Activated effector memory CD4-positive, alpha-beta T cell treated with Interleukin-2 at 50 U/mL for 16 hours (primary cell): ENCODE data around the gene NCOA3.

ENCODE experiments used
- DNase-seq: peaks from one replicate; pipeline ENCODE4 v3.0.0-alpha.2; 2020

NCOA3 gene

DNA sequence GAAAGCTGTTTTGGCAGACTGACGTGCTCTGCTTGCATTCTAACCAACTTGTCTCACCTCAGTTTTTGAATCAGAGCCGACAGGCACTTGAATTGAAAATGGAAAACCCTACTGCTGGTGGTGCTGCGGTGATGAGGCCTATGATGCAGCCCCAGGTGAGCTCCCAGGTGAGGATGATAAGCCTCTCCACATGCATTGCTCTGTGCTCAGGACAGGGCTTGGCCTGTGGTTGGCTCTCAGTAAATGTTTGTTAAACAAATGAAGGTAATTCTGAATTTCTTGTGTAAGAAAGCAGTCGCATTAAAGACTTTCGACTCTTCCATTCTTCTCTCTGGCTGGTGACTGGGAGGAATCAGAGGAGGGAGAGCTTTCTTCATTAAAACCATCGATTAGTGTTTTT lies 147.3 kb downstream of the NCOA3 start:
- DNase-seq: no peak

DNA sequence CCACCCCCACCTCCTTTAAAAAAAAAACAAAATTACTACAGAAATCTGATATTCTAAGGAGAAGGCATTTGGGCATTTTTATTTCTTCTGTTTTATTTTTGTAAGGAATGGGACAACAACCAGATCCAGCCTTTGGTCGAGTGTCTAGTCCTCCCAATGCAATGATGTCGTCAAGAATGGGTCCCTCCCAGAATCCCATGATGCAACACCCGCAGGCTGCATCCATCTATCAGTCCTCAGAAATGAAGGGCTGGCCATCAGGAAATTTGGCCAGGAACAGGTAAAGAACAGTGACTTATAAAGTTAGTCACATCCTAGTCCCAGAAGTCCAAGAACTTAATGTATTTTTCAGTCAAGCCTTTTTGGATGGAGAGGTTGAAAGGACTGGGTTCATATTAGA lies 150.6 kb downstream of the NCOA3 start:
- no peak for DNase-seq

DNA sequence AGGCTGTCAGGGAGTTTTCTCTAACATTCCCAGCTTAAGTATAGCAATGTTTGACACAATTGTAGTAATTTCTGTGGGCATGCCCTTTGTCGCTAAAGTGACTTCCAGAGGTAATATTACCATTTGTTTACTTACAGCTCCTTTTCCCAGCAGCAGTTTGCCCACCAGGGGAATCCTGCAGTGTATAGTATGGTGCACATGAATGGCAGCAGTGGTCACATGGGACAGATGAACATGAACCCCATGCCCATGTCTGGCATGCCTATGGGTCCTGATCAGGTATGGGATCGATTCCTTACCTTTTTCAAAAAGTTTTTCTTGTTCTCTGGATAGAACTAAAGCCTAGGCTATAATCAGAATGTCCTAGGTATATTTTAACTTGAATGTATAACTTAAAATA lies 151.1 kb downstream of the NCOA3 start:
- DNase-seq: no peak

DNA sequence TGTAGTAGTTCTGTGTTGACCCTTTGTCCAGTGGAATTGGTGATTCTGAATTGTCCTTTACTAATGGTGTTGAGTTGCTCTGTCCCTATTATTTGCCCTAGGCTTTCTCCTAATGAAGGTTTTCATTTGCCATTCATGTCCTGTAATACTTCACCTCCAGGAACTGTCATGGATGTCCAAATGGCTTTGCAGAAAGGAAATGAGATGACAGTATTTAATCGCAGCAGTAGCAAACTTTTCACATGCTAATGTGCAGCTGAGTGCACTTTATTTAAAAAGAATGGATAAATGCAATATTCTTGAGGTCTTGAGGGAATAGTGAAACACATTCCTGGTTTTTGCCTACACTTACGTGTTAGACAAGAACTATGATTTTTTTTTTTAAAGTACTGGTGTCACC lies 152.2 kb downstream of the NCOA3 start:
- DNase-seq: no peak

DNA sequence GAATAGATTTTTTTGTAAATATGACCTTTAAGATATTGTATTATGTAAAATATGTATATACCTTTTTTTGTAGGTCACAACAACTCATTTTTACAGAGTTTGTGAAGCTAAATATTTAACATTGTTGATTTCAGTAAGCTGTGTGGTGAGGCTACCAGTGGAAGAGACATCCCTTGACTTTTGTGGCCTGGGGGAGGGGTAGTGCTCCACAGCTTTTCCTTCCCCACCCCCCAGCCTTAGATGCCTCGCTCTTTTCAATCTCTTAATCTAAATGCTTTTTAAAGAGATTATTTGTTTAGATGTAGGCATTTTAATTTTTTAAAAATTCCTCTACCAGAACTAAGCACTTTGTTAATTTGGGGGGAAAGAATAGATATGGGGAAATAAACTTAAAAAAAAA lies 152.7 kb downstream of the NCOA3 start:
- no peak for DNase-seq

DNA sequence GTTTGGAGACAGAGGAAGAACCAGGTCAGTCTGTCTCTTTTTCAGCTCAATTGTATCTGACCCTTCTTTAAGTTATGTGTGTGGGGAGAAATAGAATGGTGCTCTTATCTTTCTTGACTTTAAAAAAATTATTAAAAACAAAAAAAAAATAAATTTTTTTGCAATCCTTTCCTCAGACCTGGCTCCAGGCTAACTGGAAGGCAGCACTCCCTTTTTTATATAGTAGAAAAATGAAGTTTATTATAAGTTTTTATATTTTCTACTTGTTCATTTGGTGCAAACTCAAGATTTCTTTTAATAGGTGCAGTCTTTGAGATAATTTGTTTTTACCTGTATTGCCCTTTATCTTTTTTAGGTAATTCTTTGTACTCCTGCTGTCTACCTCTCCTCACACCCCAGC lies 153.9 kb downstream of the NCOA3 start:
- no peak for DNase-seq

DNA sequence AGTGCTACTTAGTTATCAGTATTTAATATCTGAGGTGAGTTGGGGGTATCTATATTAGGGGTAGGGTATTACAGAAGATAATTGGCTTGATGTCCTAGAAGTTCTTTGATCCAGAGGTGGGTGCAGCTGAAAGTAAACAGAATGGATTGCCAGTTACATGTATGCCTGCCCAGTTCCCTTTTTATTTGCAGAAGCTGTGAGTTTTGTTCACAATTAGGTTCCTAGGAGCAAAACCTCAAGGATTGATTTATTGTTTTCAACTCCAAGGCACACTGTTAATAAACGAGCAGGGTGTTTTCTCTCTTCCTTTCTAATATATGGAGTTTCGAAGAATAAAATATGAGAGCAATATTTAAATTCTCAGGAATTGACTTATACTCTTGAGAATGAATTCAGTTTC lies 154.6 kb downstream of the NCOA3 start:
- DNase-seq: no peak

DNA sequence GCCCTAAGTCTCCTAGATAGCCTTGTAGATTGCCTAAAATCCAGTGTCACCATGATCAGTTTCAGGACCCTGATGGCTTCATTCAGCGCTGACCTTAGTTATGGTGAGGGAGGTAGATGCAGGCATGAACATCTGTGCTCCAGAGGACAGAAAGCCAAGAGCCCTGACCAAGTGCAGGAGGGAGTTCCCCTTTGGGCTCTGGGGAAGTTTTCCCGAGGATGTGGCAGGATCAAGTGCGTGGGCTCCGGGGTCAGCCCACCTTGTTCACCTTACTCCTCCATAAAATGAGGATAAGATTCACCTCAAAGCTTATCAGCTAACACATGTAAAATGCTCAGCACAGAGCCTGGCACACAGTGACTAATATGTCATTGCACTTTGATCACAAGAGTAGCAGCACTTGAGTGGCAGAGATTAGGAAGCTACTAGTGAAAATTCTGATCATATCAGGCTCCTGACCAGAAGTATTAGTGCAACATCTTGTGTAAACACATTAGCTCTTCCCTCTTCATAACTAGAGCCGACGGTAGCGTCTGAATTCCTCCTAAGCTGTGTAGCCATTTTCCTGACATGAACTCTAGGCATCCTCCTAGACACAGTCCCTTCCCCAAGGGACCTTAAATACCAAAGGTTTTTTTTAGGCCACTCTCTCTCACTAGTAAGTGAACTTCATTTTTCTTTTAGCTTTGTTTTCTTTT lies 158.4 kb downstream of the NCOA3 start:
- no peak for DNase-seq

DNA sequence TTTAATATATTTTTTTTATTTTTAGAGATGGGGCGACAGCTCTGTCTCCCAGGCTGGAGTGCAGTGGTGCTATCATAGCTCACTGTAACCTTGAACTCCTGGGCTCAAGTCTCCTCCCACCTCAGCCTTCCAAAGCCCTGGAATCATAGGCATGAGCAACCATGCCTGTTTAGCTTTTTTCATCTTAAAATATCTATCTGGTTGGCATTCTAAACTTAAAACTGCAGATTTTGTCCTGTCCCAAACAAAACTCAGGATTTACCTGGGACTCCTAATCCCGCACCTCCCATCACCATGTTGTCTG lies 158.9 kb downstream of the NCOA3 start:
- no peak for DNase-seq

DNA sequence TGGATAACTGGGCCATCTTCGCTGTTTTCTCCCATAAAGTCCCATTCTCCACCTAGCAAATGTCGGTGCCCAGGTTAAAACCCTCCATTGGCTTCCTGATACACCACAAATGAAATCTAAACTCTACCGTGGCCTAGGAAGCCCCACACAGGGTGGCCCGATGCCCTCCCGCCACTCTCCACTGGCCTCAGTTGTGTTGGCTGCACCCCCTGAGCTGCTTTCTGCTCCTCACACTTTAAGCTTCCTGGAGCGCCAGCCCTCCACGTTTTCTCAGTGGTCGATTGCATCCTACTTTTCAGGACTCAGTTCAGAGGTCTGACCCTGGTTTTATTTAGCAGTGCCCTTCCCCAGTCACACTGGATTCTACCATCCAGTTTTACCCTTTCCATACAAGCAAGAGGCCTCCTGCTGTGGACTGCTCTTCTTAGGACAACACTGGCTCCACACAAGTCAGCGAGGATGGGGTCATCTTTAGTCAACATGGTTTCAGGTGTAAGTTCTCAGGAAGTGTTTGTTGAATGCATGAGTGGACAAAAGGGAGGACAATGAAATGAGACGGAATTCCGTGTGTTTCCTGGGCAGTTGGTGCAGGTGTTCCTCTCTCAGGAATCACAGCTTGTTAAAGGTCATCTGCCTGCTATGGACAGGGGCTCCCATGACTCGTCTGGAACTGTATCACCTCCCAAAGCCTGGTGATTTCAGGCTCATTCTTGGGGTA lies 159.5 kb downstream of the NCOA3 start:
- DNase-seq: no peak

DNA sequence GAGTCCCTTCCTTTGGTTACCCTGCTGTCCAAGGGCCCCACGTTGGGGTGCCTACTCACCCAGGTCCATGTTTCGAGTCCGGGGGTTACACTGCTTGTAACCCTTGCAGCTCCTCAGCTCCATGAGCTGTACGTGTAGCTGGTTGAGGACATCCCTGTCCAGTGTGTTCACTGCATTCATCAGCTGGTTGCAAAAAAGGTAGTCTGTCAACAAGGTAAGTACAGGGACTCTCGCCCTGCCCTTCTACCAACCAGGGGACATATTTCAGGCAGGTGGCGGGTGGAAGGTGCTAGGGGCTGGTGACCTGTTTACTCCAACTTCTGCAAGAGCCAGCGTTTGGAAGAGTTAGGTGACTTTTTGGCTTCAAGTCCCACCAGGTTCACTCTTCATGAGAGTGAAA lies 160.0 kb downstream of the NCOA3 start:
- DNase-seq: no peak

DNA sequence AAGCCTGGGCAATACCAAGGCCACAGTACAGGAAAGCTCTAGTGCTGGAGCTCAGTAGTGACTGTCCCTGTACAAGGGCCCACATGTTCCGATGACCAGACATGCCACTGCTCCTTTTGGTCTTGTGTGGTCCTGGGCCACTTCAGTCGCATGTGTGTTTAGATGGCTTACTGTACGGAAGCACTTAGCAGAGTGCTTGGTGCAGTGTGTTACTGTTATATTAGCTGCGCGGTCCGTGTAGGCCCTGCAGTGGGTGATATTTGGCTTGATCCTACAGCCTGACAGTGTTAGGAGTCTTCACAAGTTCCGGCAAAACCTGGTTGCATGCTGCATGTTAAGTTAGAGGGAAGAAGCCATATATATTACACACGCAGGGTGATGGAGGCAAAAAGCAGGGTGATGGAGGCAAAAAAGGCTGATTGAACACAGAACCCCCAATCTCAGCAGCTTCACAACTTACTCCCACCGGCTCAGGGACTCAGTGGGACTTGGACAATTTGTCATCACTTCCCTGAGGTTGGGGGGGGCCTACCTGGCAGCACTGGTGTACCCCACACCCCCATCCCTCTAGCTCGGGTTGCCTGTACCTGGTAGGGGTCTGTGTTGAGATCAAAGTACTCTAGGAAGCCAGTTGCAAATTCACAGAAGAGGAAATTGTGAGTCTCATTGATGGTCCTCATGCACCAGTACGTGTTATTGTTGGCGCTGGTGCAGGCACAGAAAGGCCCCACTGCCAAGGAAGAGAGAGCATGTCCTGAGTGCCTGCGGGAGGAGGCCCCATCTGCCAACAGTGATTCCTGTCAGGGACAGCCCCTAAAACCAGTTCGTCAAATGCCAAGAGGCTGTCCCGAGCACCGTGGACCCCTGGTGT lies 161.0 kb downstream of the NCOA3 start:
- no peak for DNase-seq

DNA sequence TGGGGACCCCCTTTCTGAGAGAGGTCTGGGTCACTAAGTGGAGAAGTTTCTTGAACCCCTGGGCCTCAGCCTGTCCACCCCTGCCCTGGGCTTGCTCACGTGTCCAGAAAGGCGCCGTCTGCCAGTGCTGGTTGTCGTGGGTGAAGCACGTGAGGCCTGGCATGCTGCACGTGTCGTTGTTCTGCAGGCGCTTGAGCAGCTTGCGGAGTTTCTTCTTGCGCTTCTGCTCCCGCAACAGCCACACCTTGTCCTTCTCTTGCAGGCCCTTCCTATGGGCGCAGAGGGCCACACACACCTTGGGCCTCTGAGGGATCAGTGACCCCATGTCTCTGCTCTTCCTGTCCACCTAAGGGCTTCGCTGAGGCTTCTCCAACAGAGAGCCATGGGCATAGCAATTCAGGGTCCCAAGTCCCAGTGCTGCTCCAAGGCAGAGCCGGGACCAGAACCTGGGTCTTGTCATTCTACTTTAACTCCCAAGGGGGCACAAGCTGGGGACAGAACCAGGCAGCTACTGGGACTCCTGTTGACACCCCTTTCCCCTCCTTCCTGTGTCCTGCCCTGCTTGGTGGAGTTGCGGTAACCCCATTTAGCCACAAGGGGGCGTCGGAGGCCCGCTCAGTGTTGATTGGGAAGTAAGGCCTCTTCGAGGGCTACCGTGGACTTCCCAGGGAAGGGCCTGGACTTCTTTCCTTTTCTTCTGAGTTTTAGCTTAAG lies 161.8 kb downstream of the NCOA3 start:
- peak; percentile 56 for DNase-seq

DNA sequence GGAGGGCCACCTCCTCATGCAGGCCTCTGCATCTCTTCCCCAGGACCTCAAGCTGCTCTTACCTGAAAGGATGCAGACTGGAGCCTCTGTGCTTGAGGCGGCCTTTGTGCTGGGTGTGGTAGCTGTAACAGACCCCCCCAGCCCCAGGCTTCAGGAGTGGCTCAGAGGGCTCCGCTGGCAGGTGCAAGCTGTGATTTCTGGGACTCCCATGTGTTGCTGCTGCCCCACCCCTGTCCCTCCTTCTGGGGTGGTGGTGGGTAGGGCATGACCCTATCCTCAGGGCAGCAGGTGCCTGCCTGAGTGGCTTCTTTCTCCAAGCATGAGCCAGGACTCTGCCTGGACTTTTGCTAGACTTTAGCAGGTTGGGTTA lies 162.4 kb downstream of the NCOA3 start:
- no peak for DNase-seq

DNA sequence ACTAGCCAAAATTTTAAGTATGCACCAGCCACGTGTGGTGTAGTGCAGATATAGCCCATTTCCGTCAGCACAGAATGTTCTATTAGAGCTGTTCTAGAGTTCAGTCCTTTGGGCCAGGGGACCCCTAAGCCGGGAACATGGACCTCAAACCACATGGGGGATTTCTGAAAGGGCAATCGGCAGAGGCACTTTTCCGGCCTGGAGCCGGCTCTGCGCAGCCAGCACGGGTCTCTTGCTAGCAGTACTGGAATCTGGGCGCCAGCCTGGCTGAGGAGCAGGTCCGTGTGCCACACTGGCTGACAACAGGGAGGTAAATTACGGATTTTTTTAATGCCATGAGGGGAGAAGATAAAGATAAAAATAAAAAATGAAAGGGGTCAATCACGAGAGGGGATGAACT lies 163.1 kb downstream of the NCOA3 start:
- DNase-seq: no peak

DNA sequence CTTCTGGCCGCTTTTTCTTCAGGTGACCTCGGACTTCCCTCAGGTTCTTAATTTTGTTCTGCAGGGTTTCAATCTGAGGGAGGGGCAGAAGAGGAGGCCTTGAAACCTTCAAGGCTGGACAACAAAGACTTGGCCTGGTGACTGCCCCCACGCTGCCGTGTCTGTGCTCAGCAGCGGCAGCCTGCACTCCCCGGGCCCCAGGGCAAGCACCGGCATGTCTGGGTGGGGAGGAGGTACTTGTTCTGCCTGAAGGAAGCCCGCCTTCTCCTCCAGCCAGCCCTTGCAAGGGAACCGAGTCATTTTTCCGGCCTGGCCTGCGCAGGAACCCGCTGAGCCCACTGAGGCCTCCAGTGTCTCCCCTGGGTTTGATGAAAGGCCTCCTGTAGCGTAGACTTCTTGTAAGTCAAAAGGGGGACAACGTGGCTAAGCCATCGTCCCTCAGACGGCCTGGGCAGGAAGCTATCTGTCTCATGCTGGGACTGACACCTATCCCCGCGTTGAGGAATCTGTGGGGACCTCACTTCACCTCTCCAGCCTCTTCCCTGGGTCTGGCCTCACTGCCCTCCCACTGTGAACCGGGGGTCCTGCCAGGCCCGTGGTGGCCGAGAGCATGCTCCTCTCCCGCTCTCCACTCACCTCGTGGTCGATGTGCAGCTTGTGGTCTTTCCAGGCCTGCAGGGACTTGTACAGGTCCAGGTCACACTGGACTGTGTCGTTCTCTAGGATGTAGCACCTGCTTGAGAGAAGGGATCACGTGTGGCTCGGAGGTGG lies 163.7 kb downstream of the NCOA3 start:
- DNase-seq: no peak

DNA sequence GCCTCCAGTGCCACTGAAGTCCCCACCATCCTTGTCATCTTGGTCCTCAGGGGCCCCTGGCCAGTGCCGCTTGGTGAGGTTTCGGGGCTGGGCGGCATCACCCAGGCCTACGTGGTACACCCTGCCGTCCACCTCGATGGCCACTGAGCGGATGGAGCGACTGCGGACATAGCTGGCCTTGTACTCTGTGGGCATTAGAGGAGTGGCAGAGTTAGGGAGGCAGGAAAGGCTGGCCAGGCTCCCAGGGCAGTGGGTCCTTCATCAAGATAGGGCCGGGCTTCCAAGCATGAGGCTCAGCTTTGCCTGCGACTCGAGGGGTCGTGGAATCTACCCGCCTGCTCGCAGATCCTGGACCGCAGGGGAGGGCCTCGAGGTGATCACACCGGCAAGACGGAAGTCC lies 164.6 kb downstream of the NCOA3 start:
- no peak for DNase-seq

DNA sequence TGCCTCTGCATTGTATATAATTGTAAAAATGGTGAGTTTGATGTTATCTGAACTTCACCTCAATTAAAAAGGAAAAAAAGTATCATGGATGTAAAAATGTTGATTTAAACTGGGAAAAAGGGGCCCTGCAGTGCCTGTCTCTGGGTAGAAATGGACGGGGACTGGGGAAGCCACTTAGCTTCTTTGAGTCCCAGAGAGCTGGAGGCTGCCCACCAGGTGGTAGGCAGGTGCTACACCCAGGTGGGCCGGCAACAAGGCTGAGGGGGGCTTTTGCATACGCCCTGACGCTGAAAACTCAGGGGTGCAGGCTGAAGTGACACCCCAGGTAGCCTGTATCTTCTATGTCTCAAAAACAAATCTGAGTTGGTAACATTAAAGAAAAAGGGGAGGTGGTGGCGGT lies 165.4 kb downstream of the NCOA3 start:
- DNase-seq: no peak

DNA sequence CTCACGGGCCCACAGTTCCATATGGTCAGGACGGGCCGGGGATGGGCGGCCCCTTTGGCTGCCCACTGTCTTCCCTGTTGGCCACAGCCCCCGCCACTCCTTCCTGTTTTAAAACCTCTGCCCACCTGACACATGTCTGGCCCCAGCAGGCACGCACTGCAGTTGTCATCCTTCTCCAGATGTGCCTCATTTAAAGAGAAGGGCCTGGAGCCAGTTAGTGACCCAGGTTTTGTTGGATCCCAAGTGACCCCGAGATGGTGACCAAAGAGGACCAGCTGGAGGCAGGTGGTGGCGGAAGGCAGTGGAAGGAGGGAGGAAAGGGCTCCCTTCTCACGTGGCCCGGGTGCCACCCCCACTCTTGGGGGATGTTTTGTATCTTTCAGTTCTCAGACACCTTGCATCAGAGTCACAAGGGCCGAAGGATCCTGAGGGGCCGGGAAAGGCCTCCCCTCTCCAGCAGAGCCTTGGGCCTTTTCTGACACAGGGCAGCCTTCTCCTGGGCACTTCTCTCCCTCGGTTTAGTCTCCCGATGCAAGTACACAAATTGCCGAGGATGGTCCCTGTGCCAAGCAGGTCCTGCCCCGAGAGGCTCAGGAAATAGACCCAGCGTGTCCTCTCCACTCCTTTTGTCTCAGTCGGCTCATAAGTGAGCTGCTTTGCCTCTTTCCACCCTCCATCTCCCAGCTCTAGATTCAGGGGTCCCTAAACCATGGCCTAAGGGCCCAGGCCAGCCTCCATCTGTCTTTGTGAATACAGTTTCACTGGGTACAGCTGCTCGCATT lies 166.0 kb downstream of the NCOA3 start:
- no peak for DNase-seq

DNA sequence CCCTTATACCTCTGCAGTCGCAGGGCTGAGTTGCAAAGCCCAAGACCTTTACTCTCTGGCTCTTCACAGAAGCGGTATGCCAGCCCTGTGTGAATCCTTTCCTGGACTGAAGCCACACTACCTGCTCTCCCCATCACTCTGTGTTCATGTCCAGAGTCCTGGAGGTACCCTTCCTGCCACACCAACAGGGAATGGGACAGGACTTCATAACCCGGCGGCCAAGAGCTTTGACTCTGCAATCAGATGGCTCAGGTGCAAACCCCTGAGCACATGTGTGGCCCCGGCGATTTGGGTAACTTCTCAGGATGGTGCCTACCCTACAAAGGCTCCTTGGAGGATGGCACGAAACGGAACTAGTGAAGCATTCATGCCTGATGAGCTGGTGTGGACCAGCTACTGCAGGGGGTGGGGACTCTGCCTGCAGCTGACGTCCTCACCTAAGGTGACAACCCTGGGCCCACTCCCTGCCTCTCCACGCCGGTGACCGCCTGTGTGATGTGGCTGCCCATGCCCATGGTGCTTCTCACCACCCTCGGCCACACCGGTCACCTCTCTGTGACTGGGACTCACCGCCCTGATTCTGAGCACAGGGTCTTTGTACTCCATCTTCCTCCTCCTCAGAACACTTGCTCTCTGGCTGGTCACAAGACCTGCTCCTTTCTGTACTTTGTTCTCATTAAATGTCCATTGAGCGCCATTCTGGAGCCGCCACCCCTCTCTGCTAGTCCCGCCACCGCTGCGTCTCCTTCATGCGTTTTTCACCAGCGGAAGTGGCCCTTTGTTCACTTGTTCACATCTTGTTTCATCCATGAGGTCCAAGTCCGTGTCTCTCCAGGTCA lies 166.8 kb downstream of the NCOA3 start:
- DNase-seq: no peak

DNA sequence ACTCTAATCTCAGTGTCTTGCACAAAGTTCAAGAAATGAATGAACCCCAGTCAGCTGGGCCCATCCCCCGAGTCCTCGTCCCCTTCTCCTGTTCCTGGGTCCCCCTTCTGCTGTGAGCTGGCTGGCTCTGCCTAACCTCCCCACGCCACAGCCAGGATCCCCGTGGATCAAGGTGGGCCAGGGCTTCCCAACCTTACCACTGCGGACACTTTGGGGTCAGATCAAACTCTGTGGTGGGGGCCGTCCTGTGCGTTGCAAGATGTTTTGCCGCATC lies 167.4 kb downstream of the NCOA3 start:
- DNase-seq: no peak
